Osteocyte (in vitro differentiated cells): ENCODE measurements around the gene OSMR. TPM values are rescaled to one million over a fixed set of nuclear protein-coding genes. Genes with fewer than 3 reads are reported as not detected.

ENCODE experiments used
- DNase-seq: peaks from one replicate; pipeline ENCODE4 v3.0.0; 2021; ENCODE audit warnings: mixed read lengths; ENCODE audit not compliant: unreplicated experiment; ENCODE audit errors: extremely low spot score
- H3K27ac Mint-ChIP-seq: one replicate; pipeline ENCODE4 v1.8.0; 2021; ENCODE audit warnings: mild to moderate bottlenecking, mixed read lengths; ENCODE audit not compliant: unreplicated experiment
- H3K27me3 Mint-ChIP-seq: one replicate; pipeline ENCODE4 v1.8.0; 2021; ENCODE audit warnings: mixed read lengths; ENCODE audit not compliant: unreplicated experiment
- H3K36me3 Mint-ChIP-seq: one replicate; pipeline ENCODE4 v1.8.0; 2021; ENCODE audit warnings: mixed read lengths; ENCODE audit not compliant: unreplicated experiment
- H3K4me1 Mint-ChIP-seq: one replicate; pipeline ENCODE4 v1.8.0; 2021; ENCODE audit warnings: mixed read lengths; ENCODE audit not compliant: unreplicated experiment
- H3K4me3 Mint-ChIP-seq: one replicate; pipeline ENCODE4 v1.8.0; 2021; ENCODE audit warnings: mild to moderate bottlenecking, moderate library complexity, mixed read lengths; ENCODE audit not compliant: unreplicated experiment
- H3K9me3 Mint-ChIP-seq: one replicate; pipeline ENCODE4 v1.8.0; 2021; ENCODE audit warnings: mixed read lengths; ENCODE audit not compliant: unreplicated experiment
- CTCF ChIP-seq: fragments of 200-600 bp; sonication (generic); IDR thresholded peaks from 2 replicates; pipeline ENCODE4 v1.5.0; 2021; ENCODE audit warnings: antibody characterized with exemption, mild to moderate bottlenecking, moderate library complexity
- total RNA-seq: library from RNA; stranded (reverse); gene quantifications from 2 replicates; pipeline ENCODE4 v1.2.1, GENCODE V29; 2021

The OSMR gene
- total RNA-seq, 1 donor from 2014 or later = 33.1 TPM

DNA sequence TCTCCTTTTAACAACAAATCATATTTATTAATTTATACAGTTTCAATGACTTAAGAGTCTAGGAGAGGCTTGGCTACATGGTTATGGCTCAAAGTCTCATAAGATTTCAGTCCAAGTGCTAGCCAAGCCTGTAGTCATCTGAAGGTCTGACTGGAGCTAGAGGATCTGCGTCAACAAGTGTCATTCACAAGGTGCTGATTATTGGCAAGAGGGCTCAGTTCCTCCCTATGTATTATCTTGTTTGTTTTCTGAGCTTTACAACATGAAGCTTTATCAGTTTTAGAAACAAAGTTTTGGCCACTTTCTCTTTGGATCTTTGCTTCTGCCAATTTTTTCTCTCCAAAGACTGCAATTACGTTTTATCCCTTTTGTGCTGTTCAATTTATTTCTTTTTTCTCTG lies 133.7 kb downstream of the OSMR start:
- Mint-ChIP-seq H3K27me3 (no peaks in the 10 kb centered on the region), H3K4me3 (no peak overlapping the region), H3K9me3 (no peaks in the 10 kb centered on the region), H3K27ac (no peak overlapping the region), H3K4me1 (no peaks in the 10 kb centered on the region), H3K36me3 (peaks cover 19% of the 10 kb centered on the region)
- TF ChIP-seq CTCF = no peak
- no peak for DNase-seq

Other genes starting within 250 kb of the OSMR start
- 31.2 and 32.9 TPM in 2 replicates for gene RICTOR, start 228.4 kb downstream of the OSMR start, total RNA-seq